ENCODE results near the gene WRAP73.

- TF ChIP-seq, protein P1, sequence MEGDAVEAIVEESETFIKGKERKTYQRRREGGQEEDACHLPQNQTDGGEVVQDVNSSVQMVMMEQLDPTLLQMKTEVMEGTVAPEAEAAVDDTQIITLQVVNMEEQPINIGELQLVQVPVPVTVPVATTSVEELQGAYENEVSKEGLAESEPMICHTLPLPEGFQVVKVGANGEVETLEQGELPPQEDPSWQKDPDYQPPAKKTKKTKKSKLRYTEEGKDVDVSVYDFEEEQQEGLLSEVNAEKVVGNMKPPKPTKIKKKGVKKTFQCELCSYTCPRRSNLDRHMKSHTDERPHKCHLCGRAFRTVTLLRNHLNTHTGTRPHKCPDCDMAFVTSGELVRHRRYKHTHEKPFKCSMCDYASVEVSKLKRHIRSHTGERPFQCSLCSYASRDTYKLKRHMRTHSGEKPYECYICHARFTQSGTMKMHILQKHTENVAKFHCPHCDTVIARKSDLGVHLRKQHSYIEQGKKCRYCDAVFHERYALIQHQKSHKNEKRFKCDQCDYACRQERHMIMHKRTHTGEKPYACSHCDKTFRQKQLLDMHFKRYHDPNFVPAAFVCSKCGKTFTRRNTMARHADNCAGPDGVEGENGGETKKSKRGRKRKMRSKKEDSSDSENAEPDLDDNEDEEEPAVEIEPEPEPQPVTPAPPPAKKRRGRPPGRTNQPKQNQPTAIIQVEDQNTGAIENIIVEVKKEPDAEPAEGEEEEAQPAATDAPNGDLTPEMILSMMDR (IDR thresholded peaks at IDR 0.05; ENCODE audit: insufficient read depth, low read length, poor library complexity, severe bottlenecking) = no peak
- TF ChIP-seq EZH2phosphoT487 (conservative IDR thresholded peaks at IDR 0.05; ENCODE audit: low read length) = no peak
Measured at GRCh38 chr1:3612123-3612522, 37.8 kb downstream of the WRAP73 start.
